ENCODE results near the gene LY86. TPM values are rescaled to one million over a fixed set of nuclear protein-coding genes. Genes with fewer than 3 reads are reported as not detected.

The LY86 gene
- total RNA-seq, 1 donor from 2014 or later: not detected

DNA sequence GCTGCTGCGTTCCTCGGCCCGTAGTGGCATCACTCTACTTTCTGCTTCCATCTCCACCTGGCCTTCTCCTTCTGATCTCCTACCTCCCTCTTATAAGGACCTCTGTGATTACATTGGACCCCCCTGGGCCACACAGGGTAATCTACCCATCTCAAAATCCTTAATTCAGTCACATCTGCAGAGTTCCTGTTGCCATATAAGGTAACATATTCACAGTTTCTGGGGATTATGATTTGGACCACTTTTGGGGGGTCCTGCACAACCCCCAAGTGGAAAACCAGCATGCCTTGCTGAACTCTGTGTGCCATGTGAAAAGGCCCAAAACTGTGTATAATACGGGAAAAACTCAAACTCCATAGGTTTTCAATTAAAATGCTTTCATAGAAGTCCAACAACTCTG is 51.1 kb downstream of the LY86 start:
- no peaks in the 10 kb centered on the region for H3K36me3 ChIP-seq (ENCODE audit: control insufficient read depth, insufficient read depth, low read length)
- TF ChIP-seq, protein P1, sequence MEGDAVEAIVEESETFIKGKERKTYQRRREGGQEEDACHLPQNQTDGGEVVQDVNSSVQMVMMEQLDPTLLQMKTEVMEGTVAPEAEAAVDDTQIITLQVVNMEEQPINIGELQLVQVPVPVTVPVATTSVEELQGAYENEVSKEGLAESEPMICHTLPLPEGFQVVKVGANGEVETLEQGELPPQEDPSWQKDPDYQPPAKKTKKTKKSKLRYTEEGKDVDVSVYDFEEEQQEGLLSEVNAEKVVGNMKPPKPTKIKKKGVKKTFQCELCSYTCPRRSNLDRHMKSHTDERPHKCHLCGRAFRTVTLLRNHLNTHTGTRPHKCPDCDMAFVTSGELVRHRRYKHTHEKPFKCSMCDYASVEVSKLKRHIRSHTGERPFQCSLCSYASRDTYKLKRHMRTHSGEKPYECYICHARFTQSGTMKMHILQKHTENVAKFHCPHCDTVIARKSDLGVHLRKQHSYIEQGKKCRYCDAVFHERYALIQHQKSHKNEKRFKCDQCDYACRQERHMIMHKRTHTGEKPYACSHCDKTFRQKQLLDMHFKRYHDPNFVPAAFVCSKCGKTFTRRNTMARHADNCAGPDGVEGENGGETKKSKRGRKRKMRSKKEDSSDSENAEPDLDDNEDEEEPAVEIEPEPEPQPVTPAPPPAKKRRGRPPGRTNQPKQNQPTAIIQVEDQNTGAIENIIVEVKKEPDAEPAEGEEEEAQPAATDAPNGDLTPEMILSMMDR (IDR thresholded peaks at IDR 0.05; ENCODE audit: insufficient read depth, low read length, severe bottlenecking): no peak
- FAIRE-seq (no peak), DNase-seq (ENCODE audit: low read depth) (no peak)
- peaks cover 2% of the 10 kb centered on the region for H3K27me3 ChIP-seq (ENCODE audit: control insufficient read depth, insufficient read depth, low read length)
- H3K4me3 ChIP-seq (ENCODE audit: low read depth, low read length): no peak overlapping the region

- DNase-seq (ENCODE audit: low read depth): no peak
- H3K4me3 ChIP-seq (ENCODE audit: low read depth, low read length): no peak overlapping the region
- TF ChIP-seq, protein P1 (IDR thresholded peaks at IDR 0.05; ENCODE audit: insufficient read depth, low read length, severe bottlenecking): no peak
- H3K27me3 ChIP-seq (ENCODE audit: control insufficient read depth, insufficient read depth, low read length): peaks cover 2% of the 10 kb centered on the region
- FAIRE-seq: no peak
- H3K36me3 ChIP-seq (ENCODE audit: control insufficient read depth, insufficient read depth, low read length): no peaks in the 10 kb centered on the region
These were observed 52.4 kb downstream of the LY86 start for GRCh38 chr6:6640926-6641325.

GRCh38 chr6:6643398-6643797 is 54.9 kb downstream of the LY86 start:
- no peak for DNase-seq (ENCODE audit: low read depth)
- H3K36me3 ChIP-seq (ENCODE audit: control insufficient read depth, insufficient read depth, low read length): no peaks in the 10 kb centered on the region
- H3K4me3 ChIP-seq (ENCODE audit: low read depth, low read length): no peak overlapping the region
- peaks cover 2% of the 10 kb centered on the region for H3K27me3 ChIP-seq (ENCODE audit: control insufficient read depth, insufficient read depth, low read length)
- TF ChIP-seq, protein P1 (IDR thresholded peaks at IDR 0.05; ENCODE audit: insufficient read depth, low read length, severe bottlenecking): no peak
- peak; percentile 28 for FAIRE-seq

GRCh38 chr6:6645261-6645917 is 56.9 kb downstream of the LY86 start:
- TF ChIP-seq, protein P1 (IDR thresholded peaks at IDR 0.05; ENCODE audit: insufficient read depth, low read length, severe bottlenecking): peak; percentile 15
- DNase-seq (ENCODE audit: low read depth) (peak; percentile 82), FAIRE-seq (no peak)
- H3K36me3 ChIP-seq (ENCODE audit: control insufficient read depth, insufficient read depth, low read length): no peaks in the 10 kb centered on the region
- no peak overlapping the region for H3K4me3 ChIP-seq (ENCODE audit: low read depth, low read length)
- peaks cover 2% of the 10 kb centered on the region for H3K27me3 ChIP-seq (ENCODE audit: control insufficient read depth, insufficient read depth, low read length)

DNA sequence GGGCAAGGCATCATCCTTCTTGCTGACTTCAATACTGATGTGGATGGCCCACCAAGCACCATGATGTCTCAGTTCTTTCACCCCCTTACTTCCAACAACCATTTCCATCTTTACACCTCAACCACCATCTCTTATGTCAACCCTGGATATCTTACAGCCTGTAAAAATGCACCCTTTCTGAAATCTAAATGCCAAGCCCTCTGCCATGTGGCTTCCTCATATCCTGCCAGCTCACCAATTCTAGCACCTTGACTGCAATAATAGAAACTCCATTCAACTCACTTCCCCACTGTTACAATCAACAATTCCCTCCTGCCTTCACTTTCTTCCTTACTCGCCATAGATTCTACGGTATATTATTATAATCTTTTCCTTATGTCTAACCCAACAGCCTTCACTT is 57.9 kb downstream of the LY86 start:
- no peaks in the 10 kb centered on the region for H3K36me3 ChIP-seq (ENCODE audit: control insufficient read depth, insufficient read depth, low read length)
- TF ChIP-seq, protein P1 (IDR thresholded peaks at IDR 0.05; ENCODE audit: insufficient read depth, low read length, severe bottlenecking): no peak
- H3K4me3 ChIP-seq (ENCODE audit: low read depth, low read length): no peak overlapping the region
- DNase-seq (ENCODE audit: low read depth) (no peak), FAIRE-seq (no peak)
- peaks cover 2% of the 10 kb centered on the region for H3K27me3 ChIP-seq (ENCODE audit: control insufficient read depth, insufficient read depth, low read length)

GRCh38 chr6:6646859-6647258 is 58.3 kb downstream of the LY86 start:
- Histone ChIP-seq H3K4me3 (ENCODE audit: low read depth, low read length) (no peak overlapping the region), H3K36me3 (ENCODE audit: control insufficient read depth, insufficient read depth, low read length) (no peaks in the 10 kb centered on the region), H3K27me3 (ENCODE audit: control insufficient read depth, insufficient read depth, low read length) (peaks cover 2% of the 10 kb centered on the region)
- DNase-seq (ENCODE audit: low read depth): no peak
- TF ChIP-seq, protein P1 (IDR thresholded peaks at IDR 0.05; ENCODE audit: insufficient read depth, low read length, severe bottlenecking): no peak
- no peak for FAIRE-seq
